Measurements from ENCODE around the gene PNPLA7. TPM values are rescaled to one million over a fixed set of nuclear protein-coding genes. Genes with fewer than 3 reads are reported as not detected.
A peak's percentile ranks its signal among the peaks of the same experiment; 100 is the strongest.
"Not testable (repeated sequence)": the region's sequence is repeated elsewhere in the genome, so short reads cannot be mapped to it uniquely, and the experiment has no call there.

PNPLA7 gene
- total and polyA plus RNA-seq, 10 of the 15 experiments (the other 5 are each of a cell fraction or from before 2014, with no cell fraction given) = 0.04 to 0.85 (median 0.19) TPM; not detected in 1

- POLR2A ChIA-PET; H3K79me2 ChIP-seq (ENCODE audit: control insufficient read depth, insufficient read depth, low read length); H3K9me3 ChIP-seq (replicated peaks; ENCODE audit: control insufficient read depth, insufficient read depth, low read length); H3K27me3 ChIP-seq (replicated peaks in 1 of 2; ENCODE audit: control insufficient read depth in 2 of 2, insufficient read depth in 2 of 2, low read length in 1 of 2); ATAC-seq; DNase-seq (ENCODE audit: low read depth, low spot score); H3K36me3 ChIP-seq (ENCODE audit: control insufficient read depth in 2 of 2, insufficient read depth in 2 of 2, low read length in 1 of 2); H3K27ac ChIP-seq (ENCODE audit: control insufficient read depth, insufficient read depth); H3K4me1 ChIP-seq (ENCODE audit: control insufficient read depth, insufficient read depth, low read length); RAD21 ChIA-PET (ENCODE audit: unreplicated experiment); intact Hi-C loops (cut with micrococcal nuclease; ENCODE audit: unreplicated experiment); H4K20me1 ChIP-seq (ENCODE audit: control insufficient read depth, insufficient read depth); SMC1A ChIA-PET (ENCODE audit: uncharacterized antibody, unreplicated experiment); BruUV-seq (replicated peaks); H3K9ac ChIP-seq (ENCODE audit: control insufficient read depth, insufficient read depth, low read length); H3K4me3 ChIP-seq; H3K4me2 ChIP-seq (ENCODE audit: control insufficient read depth, insufficient read depth); H2AFZ ChIP-seq (ENCODE audit: control insufficient read depth, low read depth, low read length); in situ Hi-C loops (cut with MboI); FAIRE-seq; CTCF ChIA-PET: not testable (repeated sequence)
- WGBS (ENCODE audit: insufficient coverage, insufficient replicate concordance, low lambda C conversion rate, missing lambda C conversion rate) = no CpG with 5 or more reads among the region's 31 CpGs
Observed at GRCh38 chr9:137451264-137452005, 98.8 kb downstream of the PNPLA7 start.

DNA sequence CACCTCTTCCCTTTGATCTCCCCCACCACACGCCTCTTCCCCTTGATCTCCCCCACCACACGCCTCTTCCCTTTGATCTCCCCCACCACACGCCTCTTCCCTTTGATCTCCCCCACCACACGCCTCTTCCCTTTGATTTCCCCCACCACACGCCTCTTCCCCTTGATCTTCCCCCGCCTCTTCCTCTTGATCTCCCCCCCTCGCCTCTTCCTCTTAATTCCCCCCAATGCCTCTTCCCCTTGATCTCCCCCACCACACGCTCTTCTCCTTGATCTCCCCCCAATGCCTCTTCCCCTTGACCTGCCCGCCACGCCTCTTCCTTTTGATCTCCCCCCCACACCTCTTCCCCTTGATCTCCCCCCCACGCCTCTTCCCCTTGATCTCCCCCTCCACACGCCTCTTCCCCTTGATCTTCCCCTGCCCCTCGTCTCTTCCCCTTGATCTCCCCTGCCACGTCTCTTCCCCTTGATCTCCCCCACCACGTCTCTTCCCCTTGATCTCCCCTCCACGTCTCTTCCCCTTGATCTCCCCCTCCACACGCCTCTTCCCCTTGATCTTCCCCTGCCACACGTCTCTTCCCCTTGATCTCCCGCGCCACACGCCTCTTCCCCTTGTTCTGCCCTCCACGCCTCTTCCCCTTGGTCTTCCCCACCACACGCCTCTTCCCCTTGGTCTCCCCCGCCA is 99.5 kb downstream of the PNPLA7 start:
- intact Hi-C loops (cut with micrococcal nuclease; ENCODE audit: unreplicated experiment); H3K4me2 ChIP-seq (ENCODE audit: control insufficient read depth, insufficient read depth); SMC1A ChIA-PET (ENCODE audit: uncharacterized antibody, unreplicated experiment); CTCF ChIA-PET; ATAC-seq; BruUV-seq (replicated peaks); H4K20me1 ChIP-seq (ENCODE audit: control insufficient read depth, insufficient read depth); FAIRE-seq; RAD21 ChIA-PET (ENCODE audit: unreplicated experiment); H3K36me3 ChIP-seq (ENCODE audit: control insufficient read depth in 2 of 2, insufficient read depth in 2 of 2, low read length in 1 of 2); H3K79me2 ChIP-seq (ENCODE audit: control insufficient read depth, insufficient read depth, low read length); H3K4me3 ChIP-seq; H3K27me3 ChIP-seq (replicated peaks in 1 of 2; ENCODE audit: control insufficient read depth in 2 of 2, insufficient read depth in 2 of 2, low read length in 1 of 2); POLR2A ChIA-PET; H2AFZ ChIP-seq (ENCODE audit: control insufficient read depth, low read depth, low read length); H3K9me3 ChIP-seq (replicated peaks; ENCODE audit: control insufficient read depth, insufficient read depth, low read length); in situ Hi-C loops (cut with MboI); H3K9ac ChIP-seq (ENCODE audit: control insufficient read depth, insufficient read depth, low read length); H3K27ac ChIP-seq (ENCODE audit: control insufficient read depth, insufficient read depth); DNase-seq (ENCODE audit: low read depth, low spot score): not testable (repeated sequence)
- H3K4me1 ChIP-seq (ENCODE audit: control insufficient read depth, insufficient read depth, low read length) = peaks cover 11% of the 10 kb centered on the region
- TF ChIP-seq PAX5 (IDR thresholded peaks at IDR 0.05; ENCODE audit: borderline replicate concordance, low read depth, low read length) (peak; percentile 45; the same call in 1 of the 2 replicates), EGR1 (IDR thresholded peaks at IDR 0.05; ENCODE audit: borderline replicate concordance in 1 of 2, low read depth in 2 of 2, low read length in 2 of 2) (peak in 1 of 2 experiments; percentile 7; a peak in 1 of 3 replicates), RUNX3 (IDR thresholded peaks at IDR 0.05; ENCODE audit: low read length) (peak; percentile 76)
- WGBS (ENCODE audit: insufficient coverage, insufficient replicate concordance, low lambda C conversion rate, missing lambda C conversion rate) = 39% methylated on average over 5 of the region's 24 CpGs

Data from GM12878 (cell line).